Panc1 (cell line): ENCODE data around the gene POLRMT. TPM values are rescaled to one million over a fixed set of nuclear protein-coding genes. Genes with fewer than 3 reads are reported as not detected.

ENCODE experiments used
- ATAC-seq: fragments of 200-7000 bp; cut with Tn5 transposase; 2 replicates; pipeline ENCODE4 v1.9.1; 2020; ENCODE audit warnings: mild to moderate bottlenecking, moderate library complexity
- BruUV-seq: library from RNA; stranded (reverse); fragments of 400-500 nt; replicated peaks from 2 replicates; lab custom pipeline; 2021; lab: Mats Ljungman, UMichigan
- CTCF ChIA-PET: fragments of 300-600 bp; sonication (Branson Sonifier 250); formaldehyde crosslinking; loops from one replicate; lab custom pipeline; 2022; ENCODE audit warnings: antibody characterized with exemption; lab: Charles Lee
- POLR2A ChIA-PET: fragments of 300-600 bp; sonication (Branson Sonifier 250); formaldehyde crosslinking; loops from one replicate; lab custom pipeline; 2022; ENCODE audit warnings: antibody characterized with exemption; lab: Charles Lee
- DNase-seq: peaks from one replicate; pipeline ENCODE4 v3.0.0-alpha.2; 2010; ENCODE audit warnings: low read depth, low spot score
- H3K27ac ChIP-seq: 2 replicates; pipeline ENCODE4 v1.5.1; 2011; ENCODE audit warnings: mild to moderate bottlenecking, low read length, inconsistent platforms
- H3K27me3 ChIP-seq: fragments of 200-500 bp; sonication (Bioruptor generic); 2 replicates; pipeline ENCODE4 v1.6.0; 2014; ENCODE audit warnings: low read length, inconsistent platforms; ENCODE audit not compliant: control insufficient read depth, insufficient read depth
- H3K36me3 ChIP-seq: fragments of 200-500 bp; sonication (Bioruptor generic); 2 replicates; pipeline ENCODE4 v1.5.1; 2014; ENCODE audit warnings: inconsistent platforms, mild to moderate bottlenecking, low read length, moderate library complexity; ENCODE audit not compliant: control insufficient read depth, insufficient read depth
- H3K4me1 ChIP-seq: 2 replicates; pipeline ENCODE4 v1.5.1; 2011; ENCODE audit warnings: inconsistent platforms, mild to moderate bottlenecking, low read length, moderate library complexity; ENCODE audit not compliant: control insufficient read depth, insufficient read depth
- H3K4me3 ChIP-seq, 2 experiments: 2 replicates each; pipeline ENCODE4 v1.5.1; 2011 to 2012; ENCODE audit warnings: low read depth in 2 of 2, low read length in 2 of 2, mild to moderate bottlenecking in 2 of 2, inconsistent platforms in 1 of 2, moderate library complexity in 1 of 2
- H3K9me3 ChIP-seq: fragments of 200-500 bp; sonication (Bioruptor generic); 2 replicates; pipeline ENCODE4 v1.5.1; 2014; ENCODE audit warnings: low read depth, mild to moderate bottlenecking, inconsistent platforms, low read length, moderate library complexity; ENCODE audit not compliant: control insufficient read depth, insufficient read depth
- POLR2AphosphoS5 ChIP-seq: IDR thresholded peaks from 2 replicates; pipeline ENCODE4 v1.6.1; 2012; ENCODE audit warnings: mild to moderate bottlenecking, low read depth, low read length, moderate library complexity
- REST ChIP-seq, 2 experiments: IDR thresholded peaks; 2 replicates each; pipeline ENCODE4 v1.6.1; 2011 to 2012; ENCODE audit warnings: low read depth in 2 of 2, control low read depth in 1 of 2, low read length in 1 of 2, mild to moderate bottlenecking in 1 of 2, moderate library complexity in 1 of 2; ENCODE audit not compliant: insufficient read depth in 1 of 2
- SIN3A ChIP-seq: IDR thresholded peaks from 2 replicates; pipeline ENCODE4 v1.6.1; 2012; ENCODE audit warnings: low read depth, mild to moderate bottlenecking, low read length, moderate library complexity, borderline replicate concordance; ENCODE audit not compliant: insufficient read depth
- TCF7L2 ChIP-seq: IDR thresholded peaks from 2 replicates; pipeline ENCODE4 v1.6.1; 2011; ENCODE audit warnings: mild to moderate bottlenecking, low read depth, low read length, inconsistent platforms
- in situ Hi-C: cut with HindIII; loops from 2 replicates; pipeline ENCODE4 v1.10.0; 2016; ENCODE audit warnings: low sequenced_read_pairs, low pct_unique_long_range_greater_than_20kb
- intact Hi-C: fragments of 100-400 bp; cut with micrococcal nuclease; formaldehyde crosslinking; loops from one replicate; pipeline ENCODE4 v1.10.0; 2022; ENCODE audit not compliant: unreplicated experiment
- total RNA-seq: library from RNA; stranded (reverse); gene quantifications from one replicate; pipeline ENCODE4 v1.2.1, GENCODE V29; 2021; ENCODE audit not compliant: unreplicated experiment
- TF ChIP-seq, protein P1 (sequence below): fragments of 450-650 bp; IDR thresholded peaks from 2 replicates; pipeline ENCODE4 v1.5.1; 2017; ENCODE audit warnings: mild to moderate bottlenecking

The POLRMT gene
- total RNA-seq, 1 experiment from 2014 or later = 56.0 TPM

GRCh38 chr19:653425-653824, 20.1 kb upstream of the POLRMT start:
- POLR2A ChIA-PET = no interaction called here

DNA sequence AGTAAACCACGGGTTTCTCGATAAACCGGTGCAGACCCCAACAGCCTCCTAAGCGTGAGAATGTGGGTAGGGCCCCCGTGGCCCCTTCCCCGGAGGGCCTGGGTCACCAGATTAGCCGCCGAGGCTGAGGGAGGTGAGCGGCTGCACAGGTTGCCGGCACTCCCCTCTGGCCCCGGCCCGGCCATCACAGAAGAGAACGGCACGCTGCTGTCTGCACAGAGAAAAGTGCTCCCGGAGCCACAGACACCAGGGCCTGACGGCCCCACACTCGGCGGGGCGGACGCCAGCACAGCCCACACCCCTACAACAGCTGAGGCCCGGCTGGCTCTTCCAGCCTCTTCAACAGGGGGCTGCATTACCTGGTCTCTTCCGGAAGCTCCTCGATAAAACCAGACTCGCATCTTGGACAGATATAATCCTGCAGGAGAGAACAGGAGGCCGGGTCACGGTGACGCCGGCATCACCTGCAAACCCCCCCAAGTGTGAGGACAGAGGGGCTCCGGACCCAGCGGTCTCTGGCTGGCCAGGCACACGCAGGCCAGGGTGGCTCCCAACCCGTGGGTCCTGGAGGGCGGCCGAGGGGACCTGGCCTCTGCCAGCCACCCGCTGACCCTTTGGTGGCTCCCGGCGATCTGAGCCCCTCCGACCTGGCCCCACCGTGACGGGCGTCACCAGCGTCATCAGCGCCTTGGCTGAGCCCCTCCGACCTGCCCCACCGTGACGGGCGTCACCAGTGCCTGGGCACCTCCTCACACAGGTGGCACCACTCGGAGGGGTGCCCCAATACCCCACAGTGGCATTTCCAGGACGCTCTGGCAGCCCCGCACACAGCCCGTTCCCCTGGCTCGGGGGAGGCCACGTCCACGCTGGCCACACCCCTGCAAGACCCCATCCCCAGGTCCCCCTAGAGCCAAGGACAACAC, 19.4 kb upstream of the POLRMT start:
- in situ Hi-C loops = no loop called here
- no peaks in the 10 kb centered on the region for H3K4me1 ChIP-seq
- TF ChIP-seq TCF7L2 (no peak), POLR2AphosphoS5 (no peak), SIN3A (no peak), REST (IDR thresholded peaks at IDR 0.05; ENCODE audit: insufficient read depth in 1 of 2, low read depth in 2 of 2, low read length in 1 of 2) (no peak)
- TF ChIP-seq, protein P1, sequence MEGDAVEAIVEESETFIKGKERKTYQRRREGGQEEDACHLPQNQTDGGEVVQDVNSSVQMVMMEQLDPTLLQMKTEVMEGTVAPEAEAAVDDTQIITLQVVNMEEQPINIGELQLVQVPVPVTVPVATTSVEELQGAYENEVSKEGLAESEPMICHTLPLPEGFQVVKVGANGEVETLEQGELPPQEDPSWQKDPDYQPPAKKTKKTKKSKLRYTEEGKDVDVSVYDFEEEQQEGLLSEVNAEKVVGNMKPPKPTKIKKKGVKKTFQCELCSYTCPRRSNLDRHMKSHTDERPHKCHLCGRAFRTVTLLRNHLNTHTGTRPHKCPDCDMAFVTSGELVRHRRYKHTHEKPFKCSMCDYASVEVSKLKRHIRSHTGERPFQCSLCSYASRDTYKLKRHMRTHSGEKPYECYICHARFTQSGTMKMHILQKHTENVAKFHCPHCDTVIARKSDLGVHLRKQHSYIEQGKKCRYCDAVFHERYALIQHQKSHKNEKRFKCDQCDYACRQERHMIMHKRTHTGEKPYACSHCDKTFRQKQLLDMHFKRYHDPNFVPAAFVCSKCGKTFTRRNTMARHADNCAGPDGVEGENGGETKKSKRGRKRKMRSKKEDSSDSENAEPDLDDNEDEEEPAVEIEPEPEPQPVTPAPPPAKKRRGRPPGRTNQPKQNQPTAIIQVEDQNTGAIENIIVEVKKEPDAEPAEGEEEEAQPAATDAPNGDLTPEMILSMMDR = no peak
- BruUV-seq = no TSS peak
- POLR2A ChIA-PET = no interaction called here
- no peaks in the 10 kb centered on the region for H3K27me3 ChIP-seq
- H3K36me3 ChIP-seq = no peaks in the 10 kb centered on the region; the same call in none of the 2 replicates
- CTCF ChIA-PET = no interaction called here
- intact Hi-C loops = no loop called here
- DNase-seq (no peak), ATAC-seq (no peak)
- no peak overlapping the region for H3K27ac ChIP-seq
- H3K4me3 ChIP-seq = no peak overlapping the region
- H3K9me3 ChIP-seq = no peaks in the 10 kb centered on the region

More at GRCh38 chr19:653425-653824, 20.1 kb upstream of the POLRMT start:
- intact Hi-C loops = no loop called here
- CTCF ChIA-PET = no interaction called here
- H3K36me3 ChIP-seq = no peaks in the 10 kb centered on the region; the same call in none of the 2 replicates
- no peak overlapping the region for H3K27ac ChIP-seq
- no peaks in the 10 kb centered on the region for H3K27me3 ChIP-seq
- no peaks in the 10 kb centered on the region for H3K9me3 ChIP-seq
- H3K4me1 ChIP-seq = no peaks in the 10 kb centered on the region
- TF ChIP-seq TCF7L2 = no peak
- in situ Hi-C loops = no loop called here
- ATAC-seq = no peak
- H3K4me3 ChIP-seq = no peak overlapping the region
- BruUV-seq = no TSS peak
- DNase-seq = no peak

- in situ Hi-C loops (no loop called here), intact Hi-C loops (no loop called here)
- no peaks in the 10 kb centered on the region for H3K9me3 ChIP-seq
- H3K27me3 ChIP-seq = no peaks in the 10 kb centered on the region
- POLR2A ChIA-PET = no interaction called here
- H3K36me3 ChIP-seq = no peaks in the 10 kb centered on the region; the same call in none of the 2 replicates
- no peaks in the 10 kb centered on the region for H3K4me1 ChIP-seq
- TF ChIP-seq POLR2AphosphoS5 = no peak
- TF ChIP-seq, protein P1 = no peak
- no peak for ATAC-seq
- CTCF ChIA-PET = no interaction called here
- no peak for DNase-seq
- no peak overlapping the region for H3K4me3 ChIP-seq
- no peak overlapping the region for H3K27ac ChIP-seq
- BruUV-seq = no TSS peak
These were observed 18.7 kb upstream of the POLRMT start for GRCh38 chr19:651991-652390.
